ENCODE data around the gene CYP4F22. TPM values are rescaled to one million over a fixed set of nuclear protein-coding genes. Genes with fewer than 3 reads are reported as not detected.

The CYP4F22 gene
- total and polyA plus RNA-seq, 2 of the 8 experiments (the other 6 are each of a cell fraction or from before 2014, with no cell fraction given), result not detected

DNA sequence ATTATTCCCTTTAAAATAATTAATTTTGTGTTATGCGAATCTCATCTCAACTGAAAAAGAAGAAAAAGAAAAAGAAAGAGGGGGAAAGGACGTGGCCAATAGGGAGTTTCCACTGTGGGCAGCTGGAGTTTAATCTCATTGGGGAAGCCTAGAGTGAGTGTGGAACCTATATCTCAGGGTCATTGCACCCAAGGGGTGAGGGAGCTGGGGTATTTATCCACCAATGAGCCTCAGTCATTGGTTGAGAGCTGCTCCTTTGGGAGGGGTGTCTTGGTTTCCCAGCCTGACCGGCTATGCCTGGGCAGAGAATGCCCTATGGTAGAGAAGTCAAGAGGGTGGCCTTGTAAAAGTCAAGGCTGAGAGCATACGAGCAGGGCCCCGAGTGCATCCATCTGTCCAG lies 16.5 kb downstream of the CYP4F22 start:
- no peak overlapping the region for H4K8ac ChIP-seq (ENCODE audit: extremely low read depth, insufficient read depth, low read length)
- CTCF ChIA-PET (ENCODE audit: partially characterized antibody), result interaction anchor here (1.0 kb wide), 1 partner anchor 107 kb away, joined by 3 read pairs; no protein-coding TSS in a partner anchor
- no peaks in the 10 kb centered on the region for H4K20me1 ChIP-seq (replicated peaks in 1 of 2; ENCODE audit: control insufficient read depth in 1 of 2, insufficient read depth in 2 of 2, low read length in 2 of 2)
- H3K14ac ChIP-seq (ENCODE audit: insufficient read length), result no peak overlapping the region
- no peaks in the 10 kb centered on the region for H3K23me2 ChIP-seq (ENCODE audit: low read depth, low read length)
- H2BK120ac ChIP-seq (replicated peaks; ENCODE audit: low read depth, low read length), result no peak overlapping the region
- no peak overlapping the region for H4K91ac ChIP-seq (replicated peaks; ENCODE audit: insufficient read length, low read length)
- no peak overlapping the region for H2BK20ac ChIP-seq (ENCODE audit: low read length)
- H3K4me2 ChIP-seq (ENCODE audit: insufficient read depth in 1 of 2, low read depth in 2 of 2, low read length in 2 of 2), result no peak overlapping the region
- FAIRE-seq, result no peak
- no peaks in the 10 kb centered on the region for H3K4me1 ChIP-seq (replicated peaks in 1 of 4; ENCODE audit: control insufficient read depth in 3 of 4, insufficient read depth in 4 of 4, low read length in 3 of 4)
- H3K56ac ChIP-seq (replicated peaks; ENCODE audit: insufficient read length, low read depth, low read length), result no peak overlapping the region
- no peak for DNase-seq (ENCODE audit: low read depth in 1 of 2, low spot score in 2 of 2)
- H3K4me3 ChIP-seq (ENCODE audit: extremely low read depth in 1 of 4, insufficient read depth in 2 of 4, low read depth in 3 of 4, low read length in 4 of 4), result no peak overlapping the region
- no peak overlapping the region for H3K4ac ChIP-seq (replicated peaks; ENCODE audit: insufficient read length, low read depth, low read length)
- POLR2A ChIA-PET (ENCODE audit: partially characterized antibody), result no interaction called here
- no peak overlapping the region for H3K18ac ChIP-seq (ENCODE audit: extremely low read depth, low read length)
- H2BK12ac ChIP-seq (ENCODE audit: low read depth, low read length), result no peak overlapping the region
- H3K23ac ChIP-seq (ENCODE audit: insufficient read length), result no peak overlapping the region
- no peak overlapping the region for H3K9ac ChIP-seq (replicated peaks in 1 of 4; ENCODE audit: extremely low read depth in 1 of 4, low read depth in 3 of 4, low read length in 3 of 4)
- no peaks in the 10 kb centered on the region for H3K79me1 ChIP-seq (ENCODE audit: low read depth, low read length)
- no peaks in the 10 kb centered on the region for H3K79me2 ChIP-seq (ENCODE audit: control insufficient read depth in 1 of 2, insufficient read depth in 2 of 2, low read length in 2 of 2)
- no peak overlapping the region for H2BK15ac ChIP-seq (ENCODE audit: low read length)
- 73% methylated on average over 5 of the region's 5 CpGs; no CpG with 5 or more reads in 1 of the 2 experiments for WGBS, 2 experiments (ENCODE audit: extremely low coverage in 1 of 2, insufficient coverage in 1 of 2, insufficient read length in 1 of 2, insufficient replicate concordance in 2 of 2, low coverage in 1 of 2, low lambda C conversion rate in 2 of 2, missing lambda C conversion rate in 1 of 2)
- H3K27me3 ChIP-seq (replicated peaks in 1 of 4; ENCODE audit: control insufficient read depth in 3 of 4, extremely low read depth in 1 of 4, insufficient read depth in 3 of 4, low read length in 3 of 4), result no peaks in the 10 kb centered on the region
- H3K27ac ChIP-seq (ENCODE audit: low read depth, low read length), result no peak overlapping the region
- H4K5ac ChIP-seq (ENCODE audit: insufficient read length, low read depth, low read length), result no peak overlapping the region
- TF ChIP-seq EZH2 (IDR thresholded peaks at IDR 0.05; ENCODE audit: low read depth, low read length, severe bottlenecking) (no peak), KDM4A (IDR thresholded peaks at IDR 0.05; ENCODE audit: low read depth, low read length, severe bottlenecking) (no peak), RAD21 (IDR thresholded peaks at IDR 0.05 in 1 of 2, conservative IDR thresholded peaks at IDR 0.05 in 1 of 2; ENCODE audit: low read depth in 2 of 2, low read length in 2 of 2) (no peak), ASH2L (IDR thresholded peaks at IDR 0.05; ENCODE audit: low read length) (no peak), CEBPB (IDR thresholded peaks at IDR 0.05; ENCODE audit: low read depth, low read length) (no peak), POLR2A (IDR thresholded peaks at IDR 0.05; ENCODE audit: control extremely low read depth in 1 of 2, low read depth in 2 of 2, low read length in 2 of 2) (no peak), CTBP2 (IDR thresholded peaks at IDR 0.05; ENCODE audit: borderline replicate concordance, insufficient read depth, insufficient read length, low read length) (no peak), BCL11A (IDR thresholded peaks at IDR 0.05; ENCODE audit: low read depth in 2 of 2, low read length in 2 of 2) (no peak), TBP (IDR thresholded peaks at IDR 0.05; ENCODE audit: low read depth, low read length) (no peak), SAP30 (IDR thresholded peaks at IDR 0.05; ENCODE audit: insufficient read depth, insufficient replicate concordance, low read length) (no peak), SP2 (IDR thresholded peaks at IDR 0.05; ENCODE audit: low read length) (no peak), CBX8 (IDR thresholded peaks at IDR 0.05; ENCODE audit: borderline replicate concordance, low read depth, low read length) (no peak), ZNF274 (IDR thresholded peaks at IDR 0.05; ENCODE audit: borderline replicate concordance, extremely low read depth, low read length) (no peak), NRF1 (IDR thresholded peaks at IDR 0.05; ENCODE audit: low read depth, low read length) (no peak)
- TF ChIP-seq, protein P1, sequence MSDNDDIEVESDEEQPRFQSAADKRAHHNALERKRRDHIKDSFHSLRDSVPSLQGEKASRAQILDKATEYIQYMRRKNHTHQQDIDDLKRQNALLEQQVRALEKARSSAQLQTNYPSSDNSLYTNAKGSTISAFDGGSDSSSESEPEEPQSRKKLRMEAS (IDR thresholded peaks at IDR 0.05), result no peak
- peaks cover 51 to 78% of the 10 kb centered on the region in 2 experiments for H3K9me3 ChIP-seq (ENCODE audit: insufficient read depth in 2 of 2, low read depth in 1 of 2, low read length in 1 of 2)
- no peak overlapping the region for H2BK5ac ChIP-seq (ENCODE audit: low read depth, low read length)
- H3K36me3 ChIP-seq (ENCODE audit: control insufficient read depth in 2 of 4, insufficient read depth in 4 of 4, low read length in 3 of 4), result no peaks in the 10 kb centered on the region
- H2AFZ ChIP-seq (ENCODE audit: low read length), result no peak overlapping the region
- no peak overlapping the region for H2AK5ac ChIP-seq (ENCODE audit: low read depth, low read length)
